Measurements from ENCODE around the gene NECTIN2. TPM values are rescaled to one million over a fixed set of nuclear protein-coding genes. Genes with fewer than 3 reads are reported as not detected.

The NECTIN2 gene
- total and polyA plus RNA-seq, 8 donors, result 66.9 to 145 (median 81.7) TPM

DNA sequence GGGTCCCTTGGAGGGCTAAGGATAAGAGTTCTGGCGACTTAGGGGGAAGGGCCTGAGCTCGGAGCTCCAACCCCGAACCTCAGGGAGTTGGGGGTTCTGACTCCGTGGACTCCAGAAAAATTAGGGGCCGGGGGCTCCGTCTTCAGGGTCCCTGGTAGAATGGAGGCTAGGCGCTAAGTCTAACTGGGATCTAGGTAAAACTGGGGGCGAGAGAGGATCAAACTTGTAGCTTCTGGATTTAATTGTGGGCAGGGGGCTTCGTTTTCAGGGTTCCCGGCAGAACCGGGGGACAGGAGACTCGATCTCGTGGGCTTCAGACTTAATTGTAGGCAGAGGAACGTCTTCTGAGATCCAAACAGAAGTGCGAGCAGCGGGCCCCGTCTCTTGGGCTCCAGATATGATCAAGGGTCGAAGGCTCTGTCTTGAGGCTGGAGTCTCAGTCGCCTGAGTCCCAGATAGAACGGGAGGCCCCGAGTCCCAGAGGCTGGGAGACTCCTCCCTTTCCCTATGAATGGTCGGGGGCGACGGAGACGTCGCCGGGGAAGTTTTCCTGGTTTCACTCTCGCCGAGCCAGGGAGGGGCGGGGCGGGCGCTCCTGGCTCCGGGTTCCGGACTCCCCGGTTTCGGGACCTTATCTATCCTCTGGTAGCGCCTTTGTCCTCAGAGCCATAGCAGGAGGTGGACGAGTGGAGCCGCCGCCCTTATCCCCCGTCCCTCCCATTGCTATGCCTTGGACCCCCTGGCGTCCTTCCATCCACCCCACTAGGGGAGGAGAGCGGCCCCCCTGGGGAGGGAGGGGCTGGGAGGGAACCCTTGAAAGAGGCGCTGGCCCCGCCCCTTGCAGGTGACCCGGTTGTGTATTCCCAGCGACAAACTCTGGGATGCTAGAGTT, 1.3 kb downstream of the NECTIN2 start:
- no peaks in the 10 kb centered on the region for H3K9me3 ChIP-seq
- peak; percentile 69 to 91 (median 84) for DNase-seq
- peak; percentile 41 for ATAC-seq
- TF ChIP-seq, protein P1, sequence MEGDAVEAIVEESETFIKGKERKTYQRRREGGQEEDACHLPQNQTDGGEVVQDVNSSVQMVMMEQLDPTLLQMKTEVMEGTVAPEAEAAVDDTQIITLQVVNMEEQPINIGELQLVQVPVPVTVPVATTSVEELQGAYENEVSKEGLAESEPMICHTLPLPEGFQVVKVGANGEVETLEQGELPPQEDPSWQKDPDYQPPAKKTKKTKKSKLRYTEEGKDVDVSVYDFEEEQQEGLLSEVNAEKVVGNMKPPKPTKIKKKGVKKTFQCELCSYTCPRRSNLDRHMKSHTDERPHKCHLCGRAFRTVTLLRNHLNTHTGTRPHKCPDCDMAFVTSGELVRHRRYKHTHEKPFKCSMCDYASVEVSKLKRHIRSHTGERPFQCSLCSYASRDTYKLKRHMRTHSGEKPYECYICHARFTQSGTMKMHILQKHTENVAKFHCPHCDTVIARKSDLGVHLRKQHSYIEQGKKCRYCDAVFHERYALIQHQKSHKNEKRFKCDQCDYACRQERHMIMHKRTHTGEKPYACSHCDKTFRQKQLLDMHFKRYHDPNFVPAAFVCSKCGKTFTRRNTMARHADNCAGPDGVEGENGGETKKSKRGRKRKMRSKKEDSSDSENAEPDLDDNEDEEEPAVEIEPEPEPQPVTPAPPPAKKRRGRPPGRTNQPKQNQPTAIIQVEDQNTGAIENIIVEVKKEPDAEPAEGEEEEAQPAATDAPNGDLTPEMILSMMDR (IDR thresholded peaks at IDR 0.05), result no peak
- H3K27ac ChIP-seq, result peak overlapping the region; percentile 93 to 96
- peak overlapping the region; percentile 85 to 96 for H3K4me3 ChIP-seq
- no peaks in the 10 kb centered on the region for H3K27me3 ChIP-seq
- H3K4me1 ChIP-seq, result peaks cover 13 to 63% of the 10 kb centered on the region in 2 donors
- intact Hi-C loops (cut with DNase I), result no loop called here
- H3K36me3 ChIP-seq, result peaks cover 0 to 3% of the 10 kb centered on the region in 2 donors

DNA sequence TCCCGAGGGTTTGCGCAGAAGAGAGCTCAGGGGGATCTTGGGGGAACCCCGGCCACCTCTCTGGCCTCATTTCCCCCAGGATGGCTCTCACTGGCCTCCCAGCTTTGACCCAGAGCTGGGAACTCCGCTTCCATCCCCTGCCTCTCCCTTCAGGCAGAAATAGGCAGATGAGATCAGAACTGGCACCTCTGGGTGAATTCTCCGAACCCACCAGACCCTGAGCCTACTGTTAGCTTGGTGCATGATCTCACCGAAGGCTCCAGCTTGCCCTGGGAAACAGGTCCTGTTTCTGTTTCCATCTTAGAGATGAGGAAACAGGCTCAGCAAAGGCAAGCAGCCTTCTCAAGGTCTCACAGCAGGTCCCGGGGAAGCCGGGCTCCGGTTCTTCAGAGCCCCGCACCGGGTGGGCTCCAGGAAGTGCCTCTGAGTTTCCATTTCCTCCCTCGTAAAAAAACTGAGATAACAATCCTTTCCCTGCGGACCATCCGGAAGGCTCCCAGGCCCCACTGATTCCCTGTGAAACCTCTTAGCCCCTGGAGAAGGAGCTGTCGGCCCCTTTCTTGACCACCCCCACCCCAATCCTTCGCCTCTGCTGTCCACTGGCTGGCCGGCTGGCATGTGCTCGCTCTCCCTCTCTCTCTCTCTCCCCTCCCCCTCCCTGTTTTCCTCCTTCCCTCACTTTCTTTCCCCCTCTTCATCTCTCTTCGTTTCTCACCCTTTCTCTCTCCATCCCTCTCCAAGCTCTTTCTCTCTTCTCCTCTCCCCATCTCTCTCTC, 2.1 kb downstream of the NECTIN2 start:
- TF ChIP-seq, protein P1 (IDR thresholded peaks at IDR 0.05), result no peak
- intact Hi-C loops (cut with DNase I), result no loop called here
- no peaks in the 10 kb centered on the region for H3K27me3 ChIP-seq
- DNase-seq (peak in 2 of 4 donors; percentile 31 to 50), ATAC-seq (no peak)
- peaks cover 13 to 63% of the 10 kb centered on the region in 2 donors for H3K4me1 ChIP-seq
- peak overlapping the region; percentile 85 to 96 for H3K4me3 ChIP-seq
- H3K27ac ChIP-seq, result peak overlapping the region; percentile 93 to 96
- no peaks in the 10 kb centered on the region for H3K9me3 ChIP-seq
- peaks cover 0 to 3% of the 10 kb centered on the region in 2 donors for H3K36me3 ChIP-seq

DNA sequence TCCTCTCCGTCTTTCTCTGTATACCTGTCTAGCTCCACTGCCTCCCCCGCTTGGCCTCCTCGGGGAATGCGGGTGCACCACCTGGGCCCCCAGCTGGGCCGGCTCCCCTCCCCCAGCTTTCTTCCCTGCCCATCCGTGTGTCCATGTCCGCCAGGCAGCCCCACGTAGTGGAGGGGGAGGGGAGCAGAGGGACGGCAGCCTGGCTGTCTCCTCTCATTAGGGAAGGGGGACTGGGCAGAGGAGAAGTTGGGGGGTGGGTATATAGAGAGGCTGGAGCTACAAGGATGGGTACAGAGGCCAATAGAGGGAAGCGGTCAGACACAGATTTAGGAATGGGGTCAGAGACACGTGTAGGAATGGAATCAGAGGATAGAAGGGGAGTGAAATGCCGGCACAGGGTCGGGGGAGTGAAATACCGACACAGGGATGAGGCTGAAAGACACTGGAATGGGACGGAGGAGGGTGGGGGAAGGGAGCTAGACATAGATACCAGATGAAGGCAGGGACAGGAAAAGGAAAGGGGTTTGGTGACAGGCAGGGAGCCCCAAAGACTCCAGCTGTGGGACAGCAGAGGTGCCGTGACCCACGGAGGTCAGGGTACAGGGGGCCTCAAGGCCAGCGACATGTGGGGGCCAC, 2.8 kb downstream of the NECTIN2 start:
- Histone ChIP-seq H3K36me3 (peaks cover 0 to 3% of the 10 kb centered on the region in 2 donors), H3K9me3 (no peaks in the 10 kb centered on the region), H3K27ac (peak overlapping the region; percentile 93 to 96), H3K4me1 (peaks cover 13 to 60% of the 10 kb centered on the region in 2 donors), H3K27me3 (no peaks in the 10 kb centered on the region), H3K4me3 (peak overlapping the region in 1 of 2 donors; percentile 85)
- intact Hi-C loops (cut with DNase I), result no loop called here
- TF ChIP-seq, protein P1 (IDR thresholded peaks at IDR 0.05), result no peak
- ATAC-seq (no peak), DNase-seq (no peak)

DNA sequence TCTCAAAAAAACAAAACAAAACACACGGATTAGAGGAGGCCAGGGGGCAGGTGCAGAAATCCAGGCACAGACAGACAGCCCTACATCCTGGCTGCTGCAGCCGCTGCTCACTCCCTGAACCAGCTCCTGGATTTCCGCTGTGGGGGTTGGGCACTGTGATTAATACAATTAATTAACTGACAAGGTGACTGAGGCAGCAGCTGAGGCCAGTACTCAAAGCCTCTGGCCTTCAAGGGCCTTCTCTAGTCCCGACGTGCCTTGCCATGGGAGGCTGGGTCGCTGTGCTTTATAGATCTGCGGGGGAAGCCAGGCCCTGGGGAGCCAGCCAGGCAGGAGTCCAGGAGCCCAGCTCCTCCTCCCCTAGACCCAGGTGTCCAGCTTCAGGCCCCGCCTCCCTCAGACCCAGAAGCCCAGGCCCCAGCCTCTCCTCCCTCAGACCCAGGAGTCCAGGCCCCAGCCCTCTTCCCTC, 4.6 kb downstream of the NECTIN2 start:
- ATAC-seq (no peak), DNase-seq (no peak)
- H3K9me3 ChIP-seq, result no peaks in the 10 kb centered on the region
- no peaks in the 10 kb centered on the region for H3K27me3 ChIP-seq
- H3K36me3 ChIP-seq, result peaks cover 0 to 3% of the 10 kb centered on the region in 2 donors
- intact Hi-C loops (cut with DNase I), result no loop called here
- peak overlapping the region in 1 of 2 donors; percentile 93 for H3K27ac ChIP-seq
- peaks cover 9 to 51% of the 10 kb centered on the region in 2 donors for H3K4me1 ChIP-seq
- TF ChIP-seq, protein P1 (IDR thresholded peaks at IDR 0.05), result no peak
- no peak overlapping the region for H3K4me3 ChIP-seq
